Daoy (cell line): ENCODE results near the gene GK. TPM values are rescaled to one million over a fixed set of nuclear protein-coding genes. Genes with fewer than 3 reads are reported as not detected.
"Not testable (repeated sequence)": the region's sequence is repeated elsewhere in the genome, so short reads cannot be mapped to it uniquely, and the experiment has no call there.

Experiments
- DNase-seq: peaks from one replicate; pipeline ENCODE4 v3.0.0-alpha.2; 2015; ENCODE audit warnings: low read depth
- total RNA-seq: library from RNA; depleted of rRNA; stranded (reverse); fragments of >200 nt; shearing (Covaris generic); gene quantifications from 2 replicates; pipeline ENCODE4 v1.2.3, GENCODE V29; 2014; rRNA removed

Gene GK
- total RNA-seq, result 5.6 and 7.1 TPM in 2 replicates

- peak; percentile 9 for DNase-seq
These were observed at the start of gene GK for GRCh38 chrX:30653415-30654131. Gene GK, plus strand, starts transcription at chrX:30653423. Its CDS starts 115 bp downstream, at chrX:30653538.

GRCh38 chrX:30607155-30607554 is 46.1 kb upstream of the GK start:
- DNase-seq, result no peak

GRCh38 chrX:30610026-30610425 is 43.2 kb upstream of the GK start:
- DNase-seq, result no peak

GRCh38 chrX:30612250-30612655 is 41.0 kb upstream of the GK start:
- DNase-seq, result no peak

GRCh38 chrX:30613721-30614120 is 39.5 kb upstream of the GK start:
- no peak for DNase-seq

GRCh38 chrX:30615229-30615628 is 38.0 kb upstream of the GK start:
- DNase-seq, result peak; percentile 8

GRCh38 chrX:30618160-30618765 is 35.0 kb upstream of the GK start:
- peak; percentile 5 for DNase-seq

- DNase-seq, result no peak
These were observed 33.1 kb upstream of the GK start for GRCh38 chrX:30620125-30620524.

GRCh38 chrX:30620980-30621618 is 32.1 kb upstream of the GK start:
- peak; percentile 71 for DNase-seq

- DNase-seq, result no peak
These were observed 30.9 kb upstream of the GK start for GRCh38 chrX:30622361-30622760.

- DNase-seq, result no peak
These were observed 26.8 kb upstream of the GK start for GRCh38 chrX:30626402-30626801.

GRCh38 chrX:30627818-30628652 is 25.2 kb upstream of the GK start:
- DNase-seq, result no peak

GRCh38 chrX:30634070-30634469 is 19.2 kb upstream of the GK start:
- DNase-seq, result not testable (repeated sequence)

- no peak for DNase-seq
These were observed 17.6 kb upstream of the GK start for GRCh38 chrX:30635630-30636029.

GRCh38 chrX:30637874-30638815 is 15.1 kb upstream of the GK start:
- no peak for DNase-seq

GRCh38 chrX:30639702-30640101 is 13.5 kb upstream of the GK start:
- DNase-seq, result not testable (repeated sequence)

- DNase-seq, result no peak
These were observed 10.6 kb upstream of the GK start for GRCh38 chrX:30642642-30643041.

GRCh38 chrX:30643313-30643821 is 9.9 kb upstream of the GK start:
- DNase-seq, result no peak

- no peak for DNase-seq
These were observed 3.4 kb upstream of the GK start for GRCh38 chrX:30649859-30650258.

GRCh38 chrX:30652527-30653414 is 452 bp upstream of the GK start:
- peak; percentile 94 for DNase-seq
